ENCODE measurements around the gene MXRA7. TPM values are rescaled to one million over a fixed set of nuclear protein-coding genes. Genes with fewer than 3 reads are reported as not detected.

The MXRA7 gene
- total and polyA plus RNA-seq, 2 of the 4 experiments (the other 2 are of a cell fraction): 168 to 231 TPM

- H3K36me3 ChIP-seq (ENCODE audit: control insufficient read depth, insufficient read depth, low read length): peaks cover 43% of the 10 kb centered on the region
Observed at GRCh38 chr17:76686538-76687297, 24.0 kb downstream of the MXRA7 start.

More at GRCh38 chr17:76686538-76687297, 24.0 kb downstream of the MXRA7 start:
- H2BK120ac ChIP-seq (ENCODE audit: low read depth, low read length): no peak overlapping the region
- dilution Hi-C loops (cut with HindIII; ENCODE audit: low sequenced_read_pairs, unreplicated experiment) (no loop called here), in situ Hi-C loops (cut with MboI; ENCODE audit: low sequenced_read_pairs) (no loop called here), intact Hi-C loops (cut with micrococcal nuclease) (loop anchor here (10.0 kb wide), 1 partner anchor 1918 kb away; no protein-coding TSS in a partner anchor)
- H3K4ac ChIP-seq (ENCODE audit: low read depth, low read length): peak overlapping the region; percentile 89
- no peak overlapping the region for H3K4me2 ChIP-seq (ENCODE audit: low read depth, low read length)
- H3K79me1 ChIP-seq (ENCODE audit: low read depth in 1 of 2, low read length in 2 of 2): peaks cover 18 to 84% of the 10 kb centered on the region in 2 experiments; a peak in 3 of 4 replicates
- ATAC-seq (ENCODE audit: low read depth): no peak
- H3K23ac ChIP-seq (ENCODE audit: low read depth, low read length): no peak overlapping the region; the same call in 1 of the 2 replicates
- DNase-seq: no peak
- H4K20me1 ChIP-seq (ENCODE audit: insufficient read depth, low read length): peaks cover 40% of the 10 kb centered on the region
- peak overlapping the region; percentile 51 for H2AK5ac ChIP-seq (ENCODE audit: low read depth, low read length)
- H2BK20ac ChIP-seq (ENCODE audit: low read depth, low read length): no peak overlapping the region
- no peak overlapping the region for H3K4me3 ChIP-seq (ENCODE audit: insufficient read depth, low read depth, low read length)
- no peak overlapping the region for H2AFZ ChIP-seq (replicated peaks; ENCODE audit: low read length, poor library complexity)
- H3K27me3 ChIP-seq (ENCODE audit: control insufficient read depth, insufficient read depth, low read length): no peaks in the 10 kb centered on the region
- no TSS peak for BruUV-seq (replicated peaks)
- no peak overlapping the region for H2AK9ac ChIP-seq (replicated peaks; ENCODE audit: low read depth, low read length, poor library complexity)
- H3K14ac ChIP-seq (replicated peaks; ENCODE audit: low read depth, low read length): no peak overlapping the region
- no peak overlapping the region for H3K56ac ChIP-seq (ENCODE audit: extremely low read depth, insufficient read depth, low read length)
- peak overlapping the region; percentile 12; the same call in 1 of the 2 replicates for H3K27ac ChIP-seq (ENCODE audit: insufficient read depth, low read length)
- H4K8ac ChIP-seq (ENCODE audit: low read depth in 2 of 2, low read length in 2 of 2): no peak overlapping the region; a peak in 1 of 4 replicates
- peaks cover 27% of the 10 kb centered on the region for H3K4me1 ChIP-seq (ENCODE audit: control insufficient read depth, insufficient read depth, low read length)
- H3K18ac ChIP-seq (ENCODE audit: low read depth, low read length): no peak overlapping the region
- TF ChIP-seq FOS (IDR thresholded peaks at IDR 0.05; ENCODE audit: low read depth, low read length): no peak
- TF ChIP-seq, protein P1, sequence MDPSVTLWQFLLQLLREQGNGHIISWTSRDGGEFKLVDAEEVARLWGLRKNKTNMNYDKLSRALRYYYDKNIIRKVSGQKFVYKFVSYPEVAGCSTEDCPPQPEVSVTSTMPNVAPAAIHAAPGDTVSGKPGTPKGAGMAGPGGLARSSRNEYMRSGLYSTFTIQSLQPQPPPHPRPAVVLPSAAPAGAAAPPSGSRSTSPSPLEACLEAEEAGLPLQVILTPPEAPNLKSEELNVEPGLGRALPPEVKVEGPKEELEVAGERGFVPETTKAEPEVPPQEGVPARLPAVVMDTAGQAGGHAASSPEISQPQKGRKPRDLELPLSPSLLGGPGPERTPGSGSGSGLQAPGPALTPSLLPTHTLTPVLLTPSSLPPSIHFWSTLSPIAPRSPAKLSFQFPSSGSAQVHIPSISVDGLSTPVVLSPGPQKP (IDR thresholded peaks at IDR 0.05; ENCODE audit: borderline replicate concordance, low read depth, low read length): no peak
- TF ChIP-seq CHD1 (IDR thresholded peaks at IDR 0.05; ENCODE audit: low read depth, low read length): no peak
- TF ChIP-seq NFE2L2 (IDR thresholded peaks at IDR 0.05; ENCODE audit: low read depth, low read length): no peak
- TF ChIP-seq MAZ (IDR thresholded peaks at IDR 0.05; ENCODE audit: borderline replicate concordance, low read depth, low read length): no peak
- TF ChIP-seq MXI1 (IDR thresholded peaks at IDR 0.05; ENCODE audit: borderline replicate concordance, low read depth, low read length): no peak
- TF ChIP-seq, protein P2, sequence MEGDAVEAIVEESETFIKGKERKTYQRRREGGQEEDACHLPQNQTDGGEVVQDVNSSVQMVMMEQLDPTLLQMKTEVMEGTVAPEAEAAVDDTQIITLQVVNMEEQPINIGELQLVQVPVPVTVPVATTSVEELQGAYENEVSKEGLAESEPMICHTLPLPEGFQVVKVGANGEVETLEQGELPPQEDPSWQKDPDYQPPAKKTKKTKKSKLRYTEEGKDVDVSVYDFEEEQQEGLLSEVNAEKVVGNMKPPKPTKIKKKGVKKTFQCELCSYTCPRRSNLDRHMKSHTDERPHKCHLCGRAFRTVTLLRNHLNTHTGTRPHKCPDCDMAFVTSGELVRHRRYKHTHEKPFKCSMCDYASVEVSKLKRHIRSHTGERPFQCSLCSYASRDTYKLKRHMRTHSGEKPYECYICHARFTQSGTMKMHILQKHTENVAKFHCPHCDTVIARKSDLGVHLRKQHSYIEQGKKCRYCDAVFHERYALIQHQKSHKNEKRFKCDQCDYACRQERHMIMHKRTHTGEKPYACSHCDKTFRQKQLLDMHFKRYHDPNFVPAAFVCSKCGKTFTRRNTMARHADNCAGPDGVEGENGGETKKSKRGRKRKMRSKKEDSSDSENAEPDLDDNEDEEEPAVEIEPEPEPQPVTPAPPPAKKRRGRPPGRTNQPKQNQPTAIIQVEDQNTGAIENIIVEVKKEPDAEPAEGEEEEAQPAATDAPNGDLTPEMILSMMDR (conservative IDR thresholded peaks at IDR 0.05; ENCODE audit: low read depth, low read length): no peak
- TF ChIP-seq USF2 (IDR thresholded peaks at IDR 0.05; ENCODE audit: low read depth, low read length): no peak
- TF ChIP-seq RFX5 (IDR thresholded peaks at IDR 0.05; ENCODE audit: low read depth, low read length): no peak
- H3K9me3 ChIP-seq (ENCODE audit: control insufficient read depth, insufficient read depth, low read length): no peaks in the 10 kb centered on the region
- peak overlapping the region; percentile 87; the same call in 1 of the 2 replicates for H4K91ac ChIP-seq (ENCODE audit: insufficient read depth, low read depth, low read length)
- no peak overlapping the region for H2BK15ac ChIP-seq (ENCODE audit: low read depth, low read length)
- H3K9ac ChIP-seq (ENCODE audit: low read depth, low read length): no peak overlapping the region
- H2BK5ac ChIP-seq (ENCODE audit: low read depth, low read length, poor library complexity, severe bottlenecking): no peak overlapping the region
- POLR2A ChIA-PET (ENCODE audit: unreplicated experiment): no interaction called here
- H4K5ac ChIP-seq (ENCODE audit: low read depth, low read length): 0 out of 2 replicates have a peak overlapping the region, but pooled peaks have one; percentile 22
- 96% methylated on average over 5 of the region's 15 CpGs; no CpG with 5 or more reads in 1 of the 2 experiments for WGBS, 2 experiments (ENCODE audit: extremely low coverage in 2 of 2, insufficient read length in 1 of 2)
- CTCF ChIA-PET: interaction anchor here (0.8 kb wide), 1 partner anchor 27 kb away, joined by 3 read pairs; no protein-coding TSS in a partner anchor
- peaks cover 23% of the 10 kb centered on the region for H3K9me1 ChIP-seq (ENCODE audit: insufficient read depth, low read length)

All from IMR-90 (cell line).